Astrocyte of the hippocampus (primary cell): ENCODE data around the gene POGK.
"Not testable (repeated sequence)": the region's sequence is repeated elsewhere in the genome, so short reads cannot be mapped to it uniquely, and the experiment has no call there.

Source experiments
- DNase-seq: peaks from one replicate; pipeline ENCODE4 v3.0.0; 2011; ENCODE audit warnings: low read depth, low spot score

POGK gene

DNA sequence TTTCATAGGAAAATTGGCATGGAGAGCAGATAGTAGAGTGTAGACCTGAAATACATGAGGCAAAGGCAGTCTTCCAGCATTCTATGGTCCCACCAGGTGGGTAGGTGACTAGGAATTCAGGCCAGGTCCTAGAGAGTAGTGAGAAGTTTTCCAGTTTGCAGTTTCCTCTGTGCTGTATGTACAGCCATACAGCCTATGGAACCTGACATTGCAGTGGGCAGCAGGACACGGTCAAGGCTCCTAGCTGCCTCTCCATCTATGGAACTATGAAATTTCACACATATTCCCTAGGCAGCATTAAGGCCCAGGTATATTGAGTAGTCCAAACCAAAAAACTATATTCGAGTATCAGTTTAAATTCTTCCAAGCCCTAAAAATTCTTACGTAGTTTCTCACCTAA lies 16.3 kb downstream of the POGK start:
- no peak for DNase-seq

DNA sequence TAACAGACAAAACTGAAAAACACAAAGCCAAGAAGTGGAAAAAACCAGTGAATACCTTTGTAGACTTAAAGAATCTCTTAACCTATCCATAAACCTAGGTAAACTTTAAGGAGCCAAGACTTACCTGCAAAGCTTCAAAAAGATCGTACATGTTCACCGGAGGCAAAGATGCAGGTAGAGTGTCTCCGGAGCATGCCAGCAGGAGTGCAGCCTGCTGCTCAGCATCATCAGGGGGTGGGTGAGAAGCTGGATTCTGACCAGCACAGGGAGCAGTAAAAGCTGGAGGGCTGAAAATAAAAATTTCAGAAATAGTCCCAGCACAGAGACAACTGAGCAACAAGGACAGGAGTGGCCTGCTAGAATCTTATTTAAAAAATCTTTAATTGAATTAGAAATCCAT lies 18.7 kb downstream of the POGK start:
- no peak for DNase-seq

DNA sequence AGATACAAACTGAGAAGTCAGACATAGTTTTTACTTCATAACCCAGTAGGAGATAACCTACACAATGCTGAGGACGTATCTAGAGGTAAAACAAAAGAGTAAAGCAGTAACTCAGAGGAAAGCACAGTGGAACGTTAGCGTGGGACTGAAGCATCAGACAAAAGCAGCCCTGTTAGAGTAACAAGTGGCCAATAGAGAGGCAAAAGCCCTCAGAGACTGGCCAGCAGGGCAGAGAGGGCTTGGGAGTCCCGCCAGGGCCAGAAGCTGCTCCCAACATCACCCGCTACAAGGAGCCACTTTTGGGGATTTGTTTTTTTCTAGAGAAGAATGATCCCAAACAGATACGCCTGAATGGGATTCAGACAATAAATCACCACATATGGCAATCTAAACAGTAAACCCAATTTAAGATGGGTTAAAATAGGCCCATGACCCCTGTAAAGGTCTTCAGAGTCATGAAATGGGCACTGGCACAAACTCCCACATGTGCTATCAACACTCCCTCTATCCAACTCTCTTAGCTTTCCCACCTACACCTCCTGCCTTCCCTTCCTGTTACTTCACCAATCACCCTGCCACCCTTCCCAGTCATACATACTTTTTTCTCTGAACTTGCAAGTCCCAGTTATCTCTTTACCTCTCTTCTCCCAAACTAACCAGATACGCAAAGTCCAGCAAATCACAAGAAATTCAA lies 19.6 kb downstream of the POGK start:
- DNase-seq, result no peak

DNA sequence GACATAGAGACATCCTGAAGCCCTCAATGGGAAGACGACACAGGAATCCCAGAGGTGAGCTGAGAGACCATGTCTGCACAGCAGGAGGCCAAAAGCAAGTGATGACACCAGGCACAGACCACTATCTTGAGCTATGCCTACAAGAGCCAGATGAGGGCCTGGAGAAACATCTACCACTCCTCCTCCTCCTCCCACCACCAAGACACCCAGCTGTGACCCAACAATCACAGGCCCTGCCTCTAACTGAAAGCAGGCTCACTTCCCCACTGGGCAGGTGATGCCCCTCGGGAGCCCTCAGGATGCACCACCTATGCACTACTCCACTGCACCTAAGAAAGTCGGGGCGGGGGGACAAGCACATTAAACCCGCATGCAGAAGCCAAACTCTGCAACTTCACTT lies 20.3 kb downstream of the POGK start:
- no peak for DNase-seq

DNA sequence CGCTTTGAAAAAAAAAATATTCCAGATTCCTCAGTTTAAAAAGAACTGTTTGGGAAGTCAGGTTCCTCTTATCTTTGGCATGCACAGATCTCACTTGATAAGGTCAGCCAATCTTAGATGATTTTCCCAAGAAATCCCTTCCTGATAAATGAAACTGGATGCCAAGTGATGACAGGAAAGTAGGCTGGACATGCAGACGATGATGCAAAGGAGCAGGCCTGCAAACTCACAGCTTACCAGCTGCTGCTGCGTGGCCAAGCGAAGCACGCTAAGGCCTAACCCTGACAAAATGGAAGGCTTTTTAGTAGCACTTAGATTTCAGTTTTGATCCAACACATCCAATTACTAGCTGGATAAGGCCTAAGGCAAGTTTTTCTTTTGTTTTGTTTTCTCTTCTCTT lies 26.7 kb downstream of the POGK start:
- no peak for DNase-seq

DNA sequence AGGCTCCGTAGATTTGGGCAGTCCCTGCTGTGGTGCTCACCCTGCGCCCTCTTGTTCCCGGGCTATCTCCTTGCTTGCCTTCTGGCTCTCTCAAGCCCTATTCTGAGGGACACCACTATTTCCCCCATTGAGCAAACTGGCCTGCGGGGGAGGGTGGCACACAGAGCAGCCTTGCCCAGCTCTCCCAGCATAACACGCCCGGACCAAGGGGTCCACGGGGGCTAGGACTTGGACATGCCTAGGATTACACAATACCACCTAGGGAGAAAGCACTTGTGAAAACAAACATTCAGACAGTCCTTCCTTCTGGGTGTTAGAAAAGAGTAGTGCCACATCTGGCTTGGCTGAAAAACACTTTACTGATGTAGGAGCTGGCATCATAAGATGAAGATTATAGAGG lies 29.4 kb downstream of the POGK start:
- no peak for DNase-seq

DNA sequence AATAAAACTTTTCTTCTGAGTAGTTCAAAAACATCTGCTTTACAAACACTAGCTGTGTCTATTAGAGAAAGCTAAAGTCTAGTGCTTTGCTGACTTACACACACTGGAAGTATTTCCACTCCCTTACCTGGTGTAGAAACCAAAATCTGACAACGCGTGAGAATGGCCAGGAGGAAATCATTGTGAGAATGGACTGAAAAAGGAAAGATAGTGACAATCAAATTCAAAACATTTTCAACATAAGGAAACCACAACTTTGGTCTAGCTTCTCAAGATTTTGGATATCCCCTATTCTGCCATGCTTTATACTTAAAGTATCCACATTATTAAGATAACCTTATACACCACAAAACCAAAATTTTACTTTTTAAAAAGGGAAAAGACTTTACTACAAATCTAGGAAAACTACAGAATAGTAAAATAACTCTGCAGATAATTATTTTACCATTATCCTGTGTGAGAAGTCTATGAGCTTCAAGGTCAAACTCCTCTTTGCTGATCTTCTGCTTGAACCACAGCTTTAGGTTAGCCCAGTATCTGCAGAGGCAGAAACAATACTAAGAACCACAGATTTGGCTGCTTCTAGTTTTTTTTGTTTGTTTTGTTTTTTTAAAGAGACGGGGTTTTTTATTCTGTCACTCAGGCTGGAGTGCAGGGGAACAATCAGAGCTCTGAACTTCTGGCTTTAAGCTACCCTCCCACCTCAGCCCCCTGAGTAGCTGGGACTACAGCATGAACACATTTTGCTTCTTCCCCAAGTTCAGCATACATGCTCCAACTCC lies 30.2 kb downstream of the POGK start:
- DNase-seq, result peak; percentile 39

DNA sequence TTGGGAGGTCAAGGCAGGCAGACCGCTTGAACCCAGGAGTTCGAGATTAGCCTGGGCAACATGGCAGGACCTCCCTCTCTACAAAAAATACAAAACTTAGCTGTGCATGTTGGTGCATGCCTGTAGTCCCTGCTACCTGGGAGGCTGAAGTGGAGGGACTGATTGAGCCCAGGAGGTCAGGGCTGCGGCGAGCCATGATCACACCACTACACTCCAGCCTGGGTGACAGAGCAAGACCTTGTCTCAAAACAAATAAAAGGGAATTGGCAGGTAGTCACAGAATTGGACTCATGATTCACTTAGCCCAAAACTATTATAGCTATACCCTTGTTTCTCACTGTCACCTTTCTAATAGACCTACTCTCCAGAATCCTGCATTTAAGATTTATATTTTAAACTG lies 31.3 kb downstream of the POGK start:
- DNase-seq, result no peak

DNA sequence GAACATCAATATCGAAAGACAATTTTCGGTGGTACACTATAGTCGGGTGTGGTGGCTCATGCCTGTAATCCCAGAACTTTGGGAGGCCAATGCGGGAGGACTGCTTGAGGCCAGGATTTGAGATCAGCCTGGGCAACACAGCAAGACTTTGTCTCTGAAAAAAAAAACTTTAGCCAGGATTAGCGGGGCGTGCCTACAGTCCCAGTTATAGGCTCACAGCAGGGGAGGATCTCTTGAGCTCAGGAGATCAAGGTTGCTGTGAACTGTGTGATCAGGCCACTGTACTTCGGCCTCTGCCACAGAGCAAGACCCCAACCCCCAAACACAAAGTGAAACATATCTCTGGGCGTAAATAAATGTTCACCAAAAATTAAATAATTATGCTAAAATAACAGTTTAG lies 35.2 kb downstream of the POGK start:
- no peak for DNase-seq

DNA sequence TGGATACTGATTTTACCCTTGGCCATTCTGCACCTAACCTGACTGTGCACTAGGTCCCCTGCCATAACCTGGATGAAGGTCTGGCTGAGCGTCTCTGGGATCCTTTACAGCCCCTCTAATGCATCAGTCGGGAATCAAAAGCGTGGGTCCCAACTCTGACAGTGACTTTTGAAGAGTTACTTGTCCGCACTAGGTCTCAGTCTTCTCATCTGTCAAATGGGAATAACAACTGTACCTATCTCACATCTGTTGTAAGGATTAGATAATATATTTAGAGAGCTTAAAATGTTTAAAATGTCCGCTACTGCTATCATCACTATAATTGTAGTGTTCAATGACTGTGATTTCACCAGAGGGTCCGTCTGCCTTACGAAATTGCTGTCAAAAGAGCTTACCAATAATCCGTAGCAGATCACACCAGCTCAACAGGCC lies 36.0 kb downstream of the POGK start:
- DNase-seq, result no peak

DNA sequence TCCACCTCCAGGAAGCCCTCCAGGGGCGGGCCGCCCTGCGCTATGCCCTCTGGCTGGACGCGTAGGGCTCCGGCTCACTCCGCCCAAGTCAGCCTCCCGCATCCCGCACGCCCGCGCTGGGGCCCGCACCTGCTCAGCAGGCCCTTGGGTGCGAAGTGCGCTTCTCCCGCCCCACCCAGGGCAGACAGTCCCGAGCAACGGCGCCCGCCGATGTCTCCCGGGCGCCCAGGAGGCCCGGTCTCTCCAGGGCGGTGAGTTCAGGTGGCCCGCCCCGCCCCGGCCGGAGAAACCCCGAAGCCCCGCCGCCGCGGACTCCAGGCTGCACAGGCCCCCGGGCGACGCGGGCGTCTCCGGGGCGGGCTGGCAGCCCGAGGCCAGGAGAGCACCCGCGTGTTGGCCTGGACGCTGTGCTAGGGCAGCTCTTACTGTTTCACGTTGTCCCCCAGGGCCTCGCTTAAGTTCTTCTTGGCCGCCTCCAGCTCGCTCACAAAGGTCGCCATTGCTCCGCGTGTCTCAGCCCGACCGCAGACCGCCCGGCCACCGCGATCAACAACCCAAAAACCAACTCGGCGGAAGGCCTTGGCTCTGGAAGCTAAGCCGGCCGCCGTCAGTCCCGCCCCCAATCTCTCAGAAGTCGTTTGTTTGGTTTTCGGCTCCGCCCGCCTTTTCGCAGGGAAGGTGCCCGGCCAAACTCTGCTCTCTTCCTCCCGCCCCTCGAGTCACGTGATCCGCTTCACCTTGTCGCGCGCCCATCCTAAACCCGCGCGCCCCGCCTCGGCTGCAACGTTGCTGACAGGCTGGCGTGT lies 36.7 kb downstream of the POGK start, which contains the start of gene TADA1:
TSS of gene TADA1 (minus strand) at position 531 of the 806 bp plus-strand sequence. CDS start at position 500, 31 bp downstream.
- peak; percentile 99 for DNase-seq

DNA sequence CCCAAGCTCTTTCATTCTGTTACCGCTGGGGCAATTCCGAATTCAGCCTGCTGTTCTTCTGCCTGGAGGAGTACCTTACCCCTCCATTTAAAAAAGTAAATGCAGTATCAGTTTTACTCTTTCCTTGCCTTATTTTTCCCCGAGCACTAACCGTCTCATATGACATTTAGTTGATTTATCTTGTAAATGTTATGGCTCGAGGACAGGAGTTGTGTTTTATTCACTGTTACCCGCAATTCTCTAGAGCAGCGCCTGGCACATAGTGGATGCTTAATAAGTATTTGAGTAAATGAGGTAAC lies 37.2 kb downstream of the POGK start:
- DNase-seq, result no peak

DNA sequence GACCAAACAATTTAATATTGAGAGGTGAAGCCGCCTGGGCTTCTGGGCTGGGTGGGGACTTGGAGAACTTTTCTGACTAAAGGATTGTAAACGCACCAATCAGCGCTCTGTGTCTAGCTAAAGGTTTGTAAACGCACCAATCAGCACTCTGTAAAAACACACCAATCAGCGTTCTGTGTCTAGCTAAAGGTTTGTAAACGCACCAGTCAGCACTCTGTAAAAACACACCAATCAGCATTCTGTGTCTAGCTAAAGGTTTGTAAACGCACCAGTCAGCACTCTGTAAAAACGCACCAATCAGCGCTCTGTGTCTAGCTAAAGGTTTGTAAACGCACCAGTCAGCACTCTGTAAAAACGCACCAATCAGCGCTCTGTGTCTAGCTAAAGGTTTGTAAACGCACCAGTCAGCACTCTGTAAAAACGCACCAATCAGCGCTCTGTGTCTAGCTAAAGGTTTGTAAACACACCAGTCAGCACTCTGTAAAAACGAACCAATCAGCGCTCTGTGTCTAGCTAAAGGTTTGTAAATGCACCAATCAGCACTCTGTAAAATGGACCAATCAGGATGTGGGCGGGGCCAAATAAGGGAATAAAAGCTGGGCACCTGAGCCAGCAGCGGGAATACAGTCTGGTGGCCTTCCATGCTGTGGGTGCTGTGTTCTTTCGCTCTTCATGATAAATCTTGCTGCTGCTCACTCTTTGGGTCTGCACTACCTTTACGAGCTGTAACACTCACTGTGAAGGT lies 39.1 kb downstream of the POGK start:
- DNase-seq, result not testable (repeated sequence)

DNA sequence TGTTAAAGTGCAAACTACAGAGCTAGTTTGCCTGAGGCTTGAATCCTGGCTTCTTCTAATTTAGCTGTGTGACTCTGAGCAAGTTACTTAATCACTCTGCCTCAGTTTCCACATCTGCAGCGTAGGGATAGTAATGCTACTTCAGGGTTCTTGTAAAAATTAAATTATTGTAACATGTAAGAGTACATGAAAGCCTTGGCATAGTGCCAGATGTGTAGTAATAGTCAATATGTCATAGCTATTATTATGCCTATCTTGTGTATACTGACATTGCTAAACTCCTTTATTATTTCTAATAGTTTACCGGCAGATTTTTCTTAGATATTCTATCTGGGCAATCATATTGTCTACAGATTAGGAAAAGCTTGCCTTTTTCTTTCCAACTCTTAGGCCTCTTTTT lies 43.6 kb downstream of the POGK start:
- no peak for DNase-seq

DNA sequence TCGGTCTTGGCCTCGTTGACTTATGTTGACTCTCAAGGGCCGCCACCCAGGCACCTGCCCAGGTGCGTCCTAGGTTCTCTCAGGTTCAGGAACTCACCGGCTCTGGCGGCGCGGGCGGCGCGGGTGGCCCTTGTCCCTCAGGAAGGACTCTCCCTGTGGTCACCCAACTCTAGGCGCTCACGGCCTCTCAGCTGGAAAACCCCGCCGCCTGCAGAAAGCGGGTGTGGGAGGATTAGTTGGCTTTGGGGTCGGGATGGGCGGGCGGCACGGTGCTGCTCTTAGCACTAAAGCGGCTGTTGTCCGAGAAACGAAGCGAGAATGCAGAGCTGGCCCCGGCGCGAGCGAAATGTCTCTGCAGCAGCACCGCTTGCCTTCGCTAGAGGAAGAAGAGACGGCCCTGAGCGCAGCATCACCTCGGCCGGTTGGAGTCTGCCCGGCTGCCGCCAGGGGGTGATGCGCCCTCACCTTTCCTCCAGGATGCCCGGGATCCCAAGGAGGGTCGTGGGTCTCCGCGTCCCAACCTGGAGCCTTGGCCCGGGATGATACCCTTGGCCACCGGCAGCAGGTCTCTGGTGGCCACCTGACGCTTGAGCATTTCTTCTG lies 44.9 kb downstream of the POGK start:
- peak; percentile 80 for DNase-seq

DNA sequence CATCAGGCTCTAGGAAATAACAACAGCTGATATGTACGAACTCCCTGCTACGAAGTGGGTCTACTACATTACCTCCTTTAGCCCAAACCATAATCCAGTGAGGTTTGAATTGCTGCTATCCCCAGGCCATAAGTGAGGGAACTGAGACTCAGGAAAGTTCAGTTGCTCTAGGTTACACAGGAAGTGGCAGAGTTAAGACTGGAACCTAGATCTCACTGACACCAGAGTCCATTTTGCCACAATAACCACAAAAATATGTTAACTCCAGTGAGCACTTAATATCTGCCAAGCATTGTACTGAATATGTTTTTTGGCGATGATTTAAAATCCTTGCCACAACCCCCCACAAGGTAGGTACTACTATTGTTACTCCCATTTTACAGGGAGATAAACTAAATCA lies 45.7 kb downstream of the POGK start:
- DNase-seq, result no peak

DNA sequence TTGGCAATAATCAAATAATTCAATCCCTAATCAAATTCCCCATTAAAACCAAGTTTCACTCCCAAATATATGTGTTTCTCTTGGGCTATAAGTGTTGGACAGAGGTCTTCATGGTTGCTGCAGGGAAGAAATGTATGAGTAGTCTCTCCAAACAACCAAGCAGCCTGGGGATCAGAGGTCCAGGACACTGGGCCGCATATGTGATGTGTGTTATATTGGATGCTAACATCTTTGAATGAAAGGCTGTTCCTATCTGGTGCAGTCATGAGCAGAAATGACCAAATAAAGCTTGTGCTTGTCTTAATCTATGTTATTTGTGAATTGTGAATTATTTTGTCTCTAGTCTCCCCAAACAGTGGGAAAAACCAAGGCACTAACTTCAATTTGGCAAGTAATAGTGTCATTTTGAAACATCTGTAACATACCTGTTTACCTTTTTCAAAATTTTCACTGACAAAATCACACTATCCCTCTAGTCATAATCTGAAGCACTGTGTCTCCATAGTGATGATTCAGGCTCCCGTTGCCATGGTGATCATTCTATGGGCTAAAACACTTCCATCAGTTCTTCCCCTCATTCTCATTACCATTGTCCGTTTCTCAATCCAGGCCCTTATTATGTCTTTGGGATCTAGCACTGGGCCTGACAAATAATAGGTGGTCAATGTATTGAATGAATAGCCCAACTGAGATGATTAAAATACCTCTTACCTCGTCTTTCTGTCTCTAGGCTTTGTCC lies 49.3 kb downstream of the POGK start:
- no peak for DNase-seq

DNA sequence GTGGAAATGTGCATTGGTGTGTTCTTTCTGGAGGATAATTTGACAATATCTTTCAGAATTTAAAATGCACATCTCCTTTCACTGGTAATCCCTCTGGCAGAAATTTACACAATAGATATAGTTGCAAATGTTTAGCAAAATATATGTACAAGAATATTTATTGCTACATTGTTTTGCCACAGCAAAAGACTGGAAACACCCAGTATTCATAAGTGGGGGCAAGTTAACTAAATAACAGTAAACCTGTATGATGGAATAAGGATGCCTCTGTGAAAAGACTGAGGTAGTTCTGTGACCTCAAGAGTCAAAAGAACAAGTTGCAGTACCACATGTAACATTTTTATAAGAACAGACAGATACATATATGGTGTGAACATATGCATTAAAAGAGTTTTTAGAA lies 50.5 kb downstream of the POGK start:
- DNase-seq, result no peak

DNA sequence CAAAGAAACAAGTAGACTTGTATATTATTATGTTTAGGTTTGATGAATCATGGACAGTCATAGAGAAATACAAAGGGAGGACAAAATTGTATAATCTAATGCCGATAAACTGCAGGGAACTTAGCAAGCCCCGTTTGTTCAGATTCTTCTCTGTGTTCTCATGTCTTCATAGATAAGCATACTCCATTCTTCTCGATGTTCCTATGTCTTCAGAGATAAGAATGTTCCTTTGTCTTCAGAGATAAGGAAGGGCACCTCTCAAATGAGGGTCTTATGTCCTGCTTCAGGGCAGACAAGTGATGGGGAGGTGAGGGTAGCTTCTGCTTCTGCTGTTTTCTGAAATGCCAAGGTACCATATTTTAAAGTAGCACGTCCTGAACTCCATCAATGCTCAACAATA lies 56.5 kb downstream of the POGK start:
- DNase-seq, result no peak

DNA sequence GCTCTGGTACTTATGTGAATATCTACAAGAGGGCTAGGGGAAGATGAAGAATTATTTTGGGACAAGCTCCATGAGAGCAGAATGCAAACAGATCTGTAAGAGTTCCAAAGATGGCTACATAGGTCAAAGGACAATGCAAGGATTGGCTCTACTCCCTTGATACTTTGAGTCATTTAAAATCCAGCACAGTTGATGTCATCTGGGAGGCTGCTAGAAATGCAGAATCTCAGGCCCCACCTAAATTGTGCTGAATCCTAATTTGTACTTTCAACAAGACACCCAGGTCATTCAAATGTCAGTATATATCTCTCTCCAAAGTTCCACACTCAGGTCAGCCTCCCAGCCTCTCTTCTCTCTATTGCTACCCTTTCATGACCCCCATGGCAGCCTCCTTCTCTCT lies 60.5 kb downstream of the POGK start:
- no peak for DNase-seq

DNA sequence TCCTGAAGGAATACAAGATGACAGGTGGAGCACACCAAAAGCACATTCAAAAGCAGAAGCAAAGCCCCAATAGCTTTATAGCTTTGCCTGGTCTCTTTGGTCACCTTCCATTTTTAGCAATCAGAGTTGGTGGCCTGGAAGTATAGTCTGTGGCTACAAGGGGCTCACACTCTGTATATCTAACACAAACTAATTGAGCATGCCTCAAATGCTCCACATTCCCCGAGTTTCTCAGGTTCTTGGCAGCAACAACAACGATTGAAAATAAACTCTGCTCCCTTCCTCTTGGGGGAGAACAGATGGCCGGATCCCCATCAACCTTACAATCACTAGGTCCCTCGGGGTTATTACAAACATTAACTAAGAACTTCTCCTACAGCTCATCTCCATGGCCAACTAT lies 61.7 kb downstream of the POGK start:
- peak; percentile 79 for DNase-seq
